GM21737 (cell line): ENCODE results near the gene CCDC124.
A peak's percentile ranks its signal among the peaks of the same experiment; 100 is the strongest.
"Not testable (repeated sequence)": the region's sequence is repeated elsewhere in the genome, so short reads cannot be mapped to it uniquely, and the experiment has no call there.

Experiments
- ATAC-seq: cut with Tn5 transposase; IDR thresholded peaks from one replicate; pipeline ENCODE4 v1.9.1; 2021; ENCODE audit warnings: mild to moderate bottlenecking, moderate library complexity; ENCODE audit not compliant: unreplicated experiment

CCDC124 gene

GRCh38 chr19:17932485-17933338, at the start of gene CCDC124:
TSS of gene CCDC124 (plus strand) at chr19:17933015. CDS start at chr19:17936421, 3,406 bp downstream.
- ATAC-seq, result peak; percentile 76

GRCh38 chr19:17883627-17884410, 49.0 kb upstream of the CCDC124 start:
- ATAC-seq, result no peak

- ATAC-seq, result no peak
Observed at GRCh38 chr19:17886515-17886914, 46.3 kb upstream of the CCDC124 start.

DNA sequence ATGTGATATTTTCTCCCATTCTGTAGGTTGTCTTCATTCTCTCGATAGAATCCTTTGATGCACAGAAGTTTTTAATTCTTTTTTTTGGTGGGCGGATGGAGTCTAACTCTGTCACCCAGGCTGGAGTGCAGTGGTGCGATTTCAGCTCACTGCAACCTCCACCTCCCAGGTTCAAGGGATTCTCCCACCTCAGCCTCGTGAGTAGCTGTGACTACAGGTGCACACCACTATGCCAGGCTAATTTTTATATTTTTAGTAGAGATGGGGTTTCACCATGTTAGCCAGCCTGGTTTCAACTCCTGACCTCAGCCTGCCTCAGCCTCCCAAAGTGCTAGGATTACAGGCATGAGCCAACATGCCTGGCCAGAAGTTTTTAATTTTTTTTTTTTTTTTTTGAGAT, 45.6 kb upstream of the CCDC124 start:
- not testable (repeated sequence) for ATAC-seq

GRCh38 chr19:17888260-17888659, 44.6 kb upstream of the CCDC124 start:
- no peak for ATAC-seq

GRCh38 chr19:17889609-17890214, 43.1 kb upstream of the CCDC124 start:
- ATAC-seq, result no peak

GRCh38 chr19:17893766-17894165, 39.0 kb upstream of the CCDC124 start:
- no peak for ATAC-seq

- ATAC-seq, result no peak
Observed at GRCh38 chr19:17902701-17903100, 30.1 kb upstream of the CCDC124 start.

DNA sequence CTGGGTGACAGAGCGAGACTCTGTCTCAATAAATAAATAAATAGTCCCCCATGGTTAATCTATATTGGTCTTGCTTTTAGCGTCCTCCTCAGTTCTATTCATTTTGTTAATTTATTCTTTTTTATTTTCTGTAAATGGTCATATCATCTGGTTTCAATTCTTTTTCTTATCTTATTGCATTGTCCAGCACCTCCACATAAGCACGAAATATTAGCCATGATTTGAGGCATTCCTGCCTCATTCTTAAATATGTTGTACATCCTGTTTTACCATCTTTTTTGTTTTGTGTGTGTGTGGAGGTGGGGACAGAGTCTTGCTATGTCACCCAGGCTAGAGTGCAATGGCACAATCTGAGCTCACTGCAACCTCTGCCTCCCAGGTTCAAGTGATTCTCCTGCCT, 24.6 kb upstream of the CCDC124 start:
- no peak for ATAC-seq

DNA sequence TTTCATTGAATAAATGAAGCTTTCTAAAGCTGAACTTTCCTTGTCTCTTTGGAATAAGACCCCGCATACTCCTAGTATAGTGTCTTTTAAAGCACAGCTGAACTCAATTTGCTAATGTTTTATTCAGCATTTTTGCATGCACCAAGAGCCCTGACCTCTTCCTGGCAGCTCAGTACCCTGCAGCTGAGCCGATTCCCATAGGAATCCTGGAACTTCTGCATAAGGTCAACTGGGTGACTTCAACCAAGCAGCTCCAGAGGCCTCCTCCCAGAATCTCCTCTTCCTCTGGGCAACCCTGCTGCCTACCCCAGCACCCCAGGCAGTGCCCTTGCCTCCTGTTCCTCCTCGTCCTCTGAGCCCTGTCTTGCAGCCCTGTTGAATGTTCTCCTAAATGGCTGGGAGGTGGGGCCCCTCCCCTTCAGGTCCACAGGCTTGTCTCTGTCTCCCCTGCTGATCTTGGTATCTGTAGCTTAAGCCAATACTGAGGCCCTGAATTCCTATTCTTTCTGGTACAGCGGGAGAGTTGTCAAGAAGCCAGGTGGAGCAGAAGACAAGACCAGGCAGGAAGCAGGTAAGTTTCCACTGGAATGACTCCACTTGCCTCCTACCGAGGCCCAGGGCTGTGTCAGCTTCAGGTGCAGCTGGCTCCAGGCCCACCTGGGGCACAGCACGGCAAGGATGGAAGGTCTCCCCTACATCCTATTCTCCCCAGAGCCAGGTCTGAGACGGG, 23.6 kb upstream of the CCDC124 start:
- no peak for ATAC-seq

DNA sequence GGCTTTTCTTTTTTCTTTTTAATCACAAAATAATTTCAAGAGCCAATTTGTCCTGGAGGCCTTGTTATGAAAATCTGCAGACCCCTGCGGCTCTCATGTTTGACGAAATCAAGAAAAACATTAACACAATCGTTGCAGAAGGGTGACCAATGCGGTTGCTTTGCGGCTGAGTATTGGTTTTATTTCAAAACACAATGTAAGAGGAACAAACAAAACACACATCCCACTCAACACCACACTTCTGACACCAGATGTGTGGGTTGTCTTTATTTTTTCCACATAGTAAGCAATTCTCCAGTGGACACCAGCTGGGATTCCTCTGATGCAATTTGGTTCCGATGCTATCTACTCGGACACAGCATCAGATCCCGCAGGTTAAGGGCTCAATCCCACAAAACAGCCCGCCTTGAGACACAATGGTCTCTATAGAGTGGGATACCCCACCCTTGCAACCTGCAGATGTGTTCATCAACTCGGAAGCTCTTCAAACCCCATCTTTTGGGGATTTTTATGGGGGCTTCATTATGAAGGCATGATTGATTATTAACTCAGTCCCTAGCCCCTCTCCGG, 21.9 kb upstream of the CCDC124 start:
- no peak for ATAC-seq

DNA sequence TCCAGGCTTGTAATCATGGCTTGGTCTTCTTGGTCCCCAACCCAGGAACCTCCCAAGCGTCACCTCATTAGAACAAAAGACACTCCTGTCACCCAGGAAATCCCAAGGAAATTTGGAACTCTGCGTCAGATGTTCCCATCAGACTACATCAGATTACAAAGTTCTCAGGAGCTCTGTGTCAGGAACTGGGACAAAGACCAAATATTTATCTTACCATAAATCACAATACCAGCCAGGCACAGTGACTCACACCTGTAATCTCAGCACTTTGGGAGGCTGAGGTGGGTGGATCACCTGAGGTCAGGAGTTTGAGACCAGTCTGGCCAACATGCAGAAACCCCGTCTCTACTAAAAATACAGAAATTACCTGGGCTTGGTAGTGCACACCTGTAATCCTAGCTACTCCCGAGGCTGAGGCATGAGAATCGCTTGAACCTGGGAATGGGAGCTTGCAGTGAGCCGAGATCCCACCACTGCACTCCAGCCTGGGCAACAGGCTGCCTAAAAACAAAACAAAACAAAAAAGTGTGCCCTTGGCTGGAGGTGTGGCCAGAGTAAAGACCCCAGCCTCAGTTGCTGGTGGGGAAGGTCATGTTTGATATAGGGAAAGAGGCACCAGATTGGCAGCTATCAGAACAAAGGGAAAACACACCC, 16.7 kb upstream of the CCDC124 start:
- ATAC-seq, result no peak

DNA sequence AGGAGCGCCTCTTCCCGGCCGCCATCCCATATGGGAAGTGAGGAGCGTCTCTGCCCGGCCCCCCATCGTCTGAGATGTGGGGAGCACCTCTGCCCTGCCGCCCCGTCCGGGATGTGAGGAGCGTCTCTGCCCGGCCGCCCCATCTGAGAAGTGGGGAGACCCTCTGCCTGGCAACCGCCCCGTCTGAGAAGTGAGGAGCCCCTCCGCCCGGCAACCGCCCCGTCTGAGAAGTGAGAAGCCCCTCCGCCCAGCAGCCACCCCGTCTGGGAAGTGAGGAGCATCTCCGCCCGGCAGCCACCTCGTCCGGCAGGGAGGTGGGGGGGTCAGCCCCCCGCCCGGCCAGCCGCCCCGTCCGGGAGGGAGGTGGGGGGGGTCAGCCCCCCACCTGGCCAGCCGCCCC, 14.7 kb upstream of the CCDC124 start:
- ATAC-seq, result not testable (repeated sequence)

DNA sequence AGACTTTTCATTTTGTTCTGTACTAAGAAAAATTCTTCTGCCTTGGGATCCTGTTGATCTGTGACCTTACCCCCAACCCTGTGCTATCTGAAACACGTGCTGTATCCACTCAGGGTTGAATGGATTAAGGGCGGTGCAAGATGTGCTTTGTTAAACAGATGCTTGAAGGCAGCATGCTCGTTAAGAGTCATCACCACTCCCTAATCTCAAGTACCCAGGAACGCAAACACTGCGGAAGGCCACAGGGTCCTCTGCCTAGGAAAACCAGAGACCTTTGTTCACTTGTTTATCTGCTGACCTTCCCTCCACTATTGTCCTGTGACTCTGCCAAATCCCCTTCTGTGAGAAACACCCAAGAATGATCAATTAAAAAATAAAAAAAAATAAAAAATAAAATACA, 13.7 kb upstream of the CCDC124 start:
- not testable (repeated sequence) for ATAC-seq

DNA sequence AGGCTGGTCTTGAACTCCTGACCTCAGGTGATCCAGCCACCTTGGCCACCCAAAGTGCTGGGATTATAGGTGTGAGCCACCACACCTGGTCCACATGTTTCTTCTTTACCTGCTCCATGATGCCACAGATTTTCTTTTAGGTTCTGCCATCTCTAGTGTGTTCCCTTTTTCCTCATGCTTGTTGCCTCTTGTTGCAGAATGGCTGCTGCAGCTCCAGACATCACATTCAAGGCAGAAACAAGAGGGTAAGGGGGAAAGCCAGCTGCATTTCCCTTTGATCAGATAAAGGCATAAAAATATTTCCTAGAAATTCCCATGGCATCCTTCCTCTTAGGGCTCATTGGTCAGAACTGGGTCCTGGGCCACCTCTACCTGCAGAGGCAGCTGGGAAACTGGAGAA, 12.3 kb upstream of the CCDC124 start:
- ATAC-seq, result no peak

- no peak for ATAC-seq
Observed at GRCh38 chr19:17922138-17922537, 10.7 kb upstream of the CCDC124 start.

- no peak for ATAC-seq
Observed at GRCh38 chr19:17926044-17926443, 6.8 kb upstream of the CCDC124 start.

GRCh38 chr19:17929056-17929455, 3.8 kb upstream of the CCDC124 start:
- no peak for ATAC-seq

DNA sequence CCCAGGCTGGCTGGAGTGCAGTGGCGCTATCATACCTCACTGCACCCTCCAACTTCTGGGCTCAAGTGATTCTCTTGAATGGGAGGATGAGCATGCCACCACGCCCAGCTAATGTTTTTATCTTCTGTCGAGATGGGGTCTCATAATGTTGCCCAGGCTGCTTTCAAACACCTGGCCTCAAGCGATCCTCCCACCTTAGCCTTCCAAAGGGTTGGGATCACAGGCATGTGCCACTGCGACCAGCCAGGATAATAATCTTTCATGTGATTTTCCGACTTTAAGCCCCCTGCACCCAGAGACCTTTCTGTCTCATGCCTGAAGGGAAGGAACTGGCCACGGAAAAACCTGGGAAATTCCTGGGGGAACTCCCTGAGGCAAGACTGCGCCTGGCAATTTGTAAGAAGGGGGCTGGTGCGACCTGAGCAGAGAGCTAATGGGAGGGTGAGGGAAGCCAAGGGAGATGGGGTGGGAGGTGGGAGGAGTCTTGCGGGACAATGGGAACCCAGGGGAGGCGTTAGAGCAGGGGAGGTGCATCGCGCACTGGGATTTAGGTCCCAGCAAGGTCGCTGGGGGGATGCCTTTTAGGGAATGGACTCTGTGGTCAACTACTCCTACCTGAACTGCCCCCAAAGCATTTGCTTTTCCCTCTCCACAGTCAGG, 1.2 kb upstream of the CCDC124 start:
- no peak for ATAC-seq
